ENCODE measurements around the gene NARF.

NARF gene

GRCh38 chr17:82479602-82480001, 21.1 kb downstream of the NARF start:
- no peak for DNase-seq

GRCh38 chr17:82480318-82480717, 21.8 kb downstream of the NARF start:
- no peak for DNase-seq

- no peak for DNase-seq
Measured at GRCh38 chr17:82483204-82483660, 24.7 kb downstream of the NARF start.

GRCh38 chr17:82483836-82484235, 25.3 kb downstream of the NARF start:
- no peak for DNase-seq

GRCh38 chr17:82486231-82487094, 27.9 kb downstream of the NARF start:
- no peak for DNase-seq

GRCh38 chr17:82487910-82488309, 29.4 kb downstream of the NARF start:
- no peak for DNase-seq

- DNase-seq = no peak
Measured at GRCh38 chr17:82489117-82489516, 30.6 kb downstream of the NARF start.

GRCh38 chr17:82489851-82490511, 31.4 kb downstream of the NARF start:
- DNase-seq = no peak

- DNase-seq = no peak
Measured at GRCh38 chr17:82490512-82491195, 32.1 kb downstream of the NARF start.

GRCh38 chr17:82491196-82491530, 32.6 kb downstream of the NARF start:
- no peak for DNase-seq

- no peak for DNase-seq
Measured at GRCh38 chr17:82491533-82491932, 33.0 kb downstream of the NARF start.

- no peak for DNase-seq
Measured at GRCh38 chr17:82492643-82493225, 34.2 kb downstream of the NARF start.

- no peak for DNase-seq
Measured at GRCh38 chr17:82493226-82493781, 34.8 kb downstream of the NARF start.

GRCh38 chr17:82494236-82495055, 35.9 kb downstream of the NARF start:
- peak; percentile 97 for DNase-seq

GRCh38 chr17:82495844-82496528, 37.4 kb downstream of the NARF start:
- DNase-seq = peak; percentile 16

GRCh38 chr17:82496529-82497434, 38.2 kb downstream of the NARF start:
- DNase-seq = peak; percentile 94

- peak; percentile 57 for DNase-seq
Measured at GRCh38 chr17:82497483-82498405, 39.2 kb downstream of the NARF start.

GRCh38 chr17:82502207-82502606, 43.7 kb downstream of the NARF start:
- DNase-seq = no peak

- no peak for DNase-seq
Measured at GRCh38 chr17:82503094-82503727, 44.7 kb downstream of the NARF start.
